ENCODE measurements around the gene LSP1.

DNA sequence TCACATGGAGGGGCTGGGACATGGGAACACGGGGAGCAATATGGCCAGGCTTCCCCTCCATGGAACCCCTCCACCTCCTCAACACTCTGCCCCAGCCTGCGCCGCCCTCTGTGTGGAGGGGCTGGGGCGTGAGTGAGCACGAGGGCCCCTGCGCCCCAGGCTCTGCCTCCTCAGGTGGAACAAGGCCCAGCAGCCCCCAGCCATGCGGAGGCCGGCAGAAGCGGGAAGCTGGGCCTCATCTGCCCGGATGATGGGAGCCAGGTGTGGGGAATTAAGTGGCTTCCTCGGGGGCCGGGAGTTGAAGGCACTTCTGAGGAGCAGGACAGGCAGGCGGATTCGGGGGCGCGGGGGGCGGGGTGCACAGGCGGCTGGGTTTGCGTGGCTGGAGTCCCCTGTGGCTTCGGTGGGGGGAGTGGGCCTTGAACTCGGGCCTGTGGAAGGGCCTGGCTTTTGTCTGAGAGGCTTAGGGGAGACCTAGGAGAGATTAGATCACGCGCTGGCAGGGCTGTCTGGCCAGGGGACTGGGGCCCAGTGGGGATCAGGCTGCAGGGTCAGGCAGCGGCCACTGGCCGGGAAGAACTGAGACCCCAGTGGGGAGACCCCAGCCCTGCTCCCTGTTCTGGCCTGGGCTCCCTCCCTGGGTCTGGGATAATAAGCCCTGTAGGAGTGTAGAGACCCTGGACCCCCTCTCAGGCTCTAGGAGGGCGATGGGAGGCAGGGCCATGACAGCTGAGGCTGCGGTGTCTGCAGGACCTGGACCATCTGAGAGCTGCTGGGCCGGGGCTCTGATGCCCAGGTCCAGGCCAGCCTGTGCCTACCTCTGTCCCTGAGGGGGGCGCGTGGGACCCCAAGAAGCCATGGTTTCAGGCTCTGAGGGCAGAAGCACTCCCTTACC lies 25.5 kb downstream of the LSP1 start:
- TF ChIP-seq, protein P1, sequence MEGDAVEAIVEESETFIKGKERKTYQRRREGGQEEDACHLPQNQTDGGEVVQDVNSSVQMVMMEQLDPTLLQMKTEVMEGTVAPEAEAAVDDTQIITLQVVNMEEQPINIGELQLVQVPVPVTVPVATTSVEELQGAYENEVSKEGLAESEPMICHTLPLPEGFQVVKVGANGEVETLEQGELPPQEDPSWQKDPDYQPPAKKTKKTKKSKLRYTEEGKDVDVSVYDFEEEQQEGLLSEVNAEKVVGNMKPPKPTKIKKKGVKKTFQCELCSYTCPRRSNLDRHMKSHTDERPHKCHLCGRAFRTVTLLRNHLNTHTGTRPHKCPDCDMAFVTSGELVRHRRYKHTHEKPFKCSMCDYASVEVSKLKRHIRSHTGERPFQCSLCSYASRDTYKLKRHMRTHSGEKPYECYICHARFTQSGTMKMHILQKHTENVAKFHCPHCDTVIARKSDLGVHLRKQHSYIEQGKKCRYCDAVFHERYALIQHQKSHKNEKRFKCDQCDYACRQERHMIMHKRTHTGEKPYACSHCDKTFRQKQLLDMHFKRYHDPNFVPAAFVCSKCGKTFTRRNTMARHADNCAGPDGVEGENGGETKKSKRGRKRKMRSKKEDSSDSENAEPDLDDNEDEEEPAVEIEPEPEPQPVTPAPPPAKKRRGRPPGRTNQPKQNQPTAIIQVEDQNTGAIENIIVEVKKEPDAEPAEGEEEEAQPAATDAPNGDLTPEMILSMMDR (IDR thresholded peaks at IDR 0.05) = no peak
- TF ChIP-seq POLR2AphosphoS5 (IDR thresholded peaks at IDR 0.05; ENCODE audit: low read depth, low read length) = no peak

Data from Panc1 (cell line).